Progenitor cell of endocrine pancreas (in vitro differentiated cells): Measurements from ENCODE around the gene DAB1. TPM values are rescaled to one million over a fixed set of nuclear protein-coding genes. Genes with fewer than 3 reads are reported as not detected.

Experiments
- DNase-seq: peaks from one replicate; pipeline ENCODE4 v3.0.0; 2021; ENCODE audit warnings: low spot score; ENCODE audit not compliant: unreplicated experiment
- H3K27ac Mint-ChIP-seq: 2 replicates; pipeline ENCODE4 v1.8.0; 2021; ENCODE audit warnings: mild to moderate bottlenecking, moderate library complexity, mixed read lengths
- H3K27me3 Mint-ChIP-seq: 2 replicates; pipeline ENCODE4 v1.8.0; 2021; ENCODE audit warnings: mixed read lengths
- H3K36me3 Mint-ChIP-seq: 2 replicates; pipeline ENCODE4 v1.8.0; 2022; ENCODE audit warnings: mixed read lengths; ENCODE audit not compliant: insufficient read depth
- H3K4me1 Mint-ChIP-seq: 2 replicates; pipeline ENCODE4 v1.8.0; 2021; ENCODE audit warnings: low read depth, mixed read lengths
- H3K4me3 Mint-ChIP-seq: 2 replicates; pipeline ENCODE4 v1.8.0; 2021; ENCODE audit warnings: low read depth, mild to moderate bottlenecking, moderate library complexity, mixed read lengths
- H3K9me3 Mint-ChIP-seq: 2 replicates; pipeline ENCODE4 v1.8.0; 2021; ENCODE audit warnings: low read depth, mixed read lengths
- CTCF ChIP-seq: fragments of 200-600 bp; sonication (generic); IDR thresholded peaks from one replicate; pipeline ENCODE4 v1.5.0; 2021; ENCODE audit warnings: antibody characterized with exemption, mild to moderate bottlenecking; ENCODE audit not compliant: unreplicated experiment
- total RNA-seq: library from RNA; stranded (reverse); gene quantifications from 2 replicates; pipeline ENCODE4 v1.2.1, GENCODE V29; 2021

Gene DAB1
- total RNA-seq, 1 donor from 2014 or later = 4.8 TPM

DNA sequence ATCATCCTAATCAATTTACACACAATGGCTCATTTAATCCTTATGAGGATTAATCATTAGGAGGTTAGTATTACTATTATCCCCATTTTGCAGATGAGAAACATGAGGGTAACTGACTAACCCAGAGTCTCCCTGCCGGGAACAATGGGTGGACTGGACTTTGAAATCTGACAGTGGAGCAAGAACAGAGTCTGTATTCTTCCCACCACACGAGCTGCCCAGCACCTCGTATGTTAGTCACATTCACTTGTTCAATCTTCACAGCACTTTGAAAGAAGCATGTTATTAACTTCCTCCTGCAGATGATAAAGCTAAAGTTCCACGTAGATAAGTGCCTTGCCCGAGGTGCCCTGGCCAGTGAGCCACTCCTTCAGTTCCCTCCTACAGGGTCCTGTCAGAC lies 470.5 kb downstream of the DAB1 start:
- Mint-ChIP-seq H3K4me3 (no peak overlapping the region), H3K9me3 (no peaks in the 10 kb centered on the region), H3K36me3 (no peaks in the 10 kb centered on the region), H3K27ac (no peak overlapping the region), H3K27me3 (peaks cover 3% of the 10 kb centered on the region), H3K4me1 (peaks cover 10% of the 10 kb centered on the region)
- DNase-seq = no peak
- no peak for TF ChIP-seq CTCF

- Mint-ChIP-seq H3K4me3 (no peak overlapping the region), H3K36me3 (no peaks in the 10 kb centered on the region), H3K27me3 (peaks cover 3% of the 10 kb centered on the region), H3K27ac (no peak overlapping the region), H3K4me1 (peaks cover 1% of the 10 kb centered on the region), H3K9me3 (no peaks in the 10 kb centered on the region)
- no peak for TF ChIP-seq CTCF
- DNase-seq = no peak
These were observed 471.4 kb downstream of the DAB1 start for GRCh38 chr1:56952501-56952900.

DNA sequence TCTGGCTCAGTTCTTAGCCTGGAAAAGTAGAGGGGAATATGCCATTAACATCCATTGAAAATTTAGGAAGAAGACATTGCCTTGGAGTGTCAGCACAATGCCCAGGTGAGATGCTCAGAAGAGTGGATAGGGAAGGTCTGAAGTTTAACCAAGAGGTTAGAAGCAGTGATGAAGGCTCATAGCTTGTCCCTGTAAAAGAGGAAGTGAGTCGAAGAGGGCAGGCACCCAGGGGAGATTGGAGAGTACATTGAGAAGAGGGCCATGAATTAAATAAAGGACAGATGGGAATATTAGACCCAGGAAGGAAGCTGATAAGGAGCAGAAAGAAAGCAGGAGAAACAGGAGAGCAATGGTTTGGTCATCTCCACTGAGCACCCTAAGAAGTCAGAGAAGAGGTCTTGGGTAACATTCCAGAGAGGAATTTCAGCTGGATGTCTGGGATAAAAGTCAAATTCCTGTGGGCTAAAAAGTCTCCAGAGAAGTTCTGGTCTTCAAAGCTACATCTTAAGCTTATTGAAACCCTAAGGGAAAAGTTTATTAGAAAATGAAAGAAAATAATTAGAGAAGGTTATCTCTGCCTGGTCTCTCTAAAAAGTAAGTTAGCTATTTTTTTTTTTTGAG lies 475.3 kb downstream of the DAB1 start:
- Mint-ChIP-seq H3K27me3 (peaks cover 9% of the 10 kb centered on the region), H3K27ac (no peak overlapping the region), H3K9me3 (no peaks in the 10 kb centered on the region), H3K36me3 (no peaks in the 10 kb centered on the region), H3K4me1 (no peaks in the 10 kb centered on the region), H3K4me3 (no peak overlapping the region)
- DNase-seq = no peak
- no peak for TF ChIP-seq CTCF
